ENCODE results near the gene FMN1. TPM values are rescaled to one million over a fixed set of nuclear protein-coding genes. Genes with fewer than 3 reads are reported as not detected.

The FMN1 gene
- total RNA-seq, 3 donors from 2014 or later = 0.14 to 0.66 (median 0.48) TPM

GRCh38 chr15:33188159-33188558, 6.4 kb downstream of the FMN1 start:
- Mint-ChIP-seq H3K36me3 (ENCODE audit: insufficient read depth) (no peaks in the 10 kb centered on the region), H3K9me3 (no peaks in the 10 kb centered on the region), H3K4me3 (no peak overlapping the region), H3K4me1 (ENCODE audit: low read depth) (peaks cover 7% of the 10 kb centered on the region), H3K27me3 (ENCODE audit: low read depth) (peaks cover 7% of the 10 kb centered on the region)
- ATAC-seq = no peak
- no peak for DNase-seq

- H3K27me3 Mint-ChIP-seq (ENCODE audit: low read depth) = no peaks in the 10 kb centered on the region
- no peaks in the 10 kb centered on the region for H3K36me3 Mint-ChIP-seq (ENCODE audit: insufficient read depth)
- no peaks in the 10 kb centered on the region for H3K4me1 Mint-ChIP-seq (ENCODE audit: low read depth)
- no peak for DNase-seq
- H3K4me3 Mint-ChIP-seq = no peak overlapping the region
- H3K9me3 Mint-ChIP-seq = no peaks in the 10 kb centered on the region
- ATAC-seq = no peak
Observed at GRCh38 chr15:33183334-33183733, 11.2 kb downstream of the FMN1 start.

GRCh38 chr15:33182926-33183325, 11.6 kb downstream of the FMN1 start:
- H3K4me3 Mint-ChIP-seq = no peak overlapping the region
- H3K36me3 Mint-ChIP-seq (ENCODE audit: insufficient read depth) = no peaks in the 10 kb centered on the region
- H3K9me3 Mint-ChIP-seq = no peaks in the 10 kb centered on the region
- ATAC-seq (no peak), DNase-seq (no peak)
- H3K4me1 Mint-ChIP-seq (ENCODE audit: low read depth) = no peaks in the 10 kb centered on the region
- H3K27me3 Mint-ChIP-seq (ENCODE audit: low read depth) = no peaks in the 10 kb centered on the region

GRCh38 chr15:33182278-33182905, 12.1 kb downstream of the FMN1 start:
- Mint-ChIP-seq H3K4me3 (no peak overlapping the region), H3K9me3 (no peaks in the 10 kb centered on the region), H3K27me3 (ENCODE audit: low read depth) (no peaks in the 10 kb centered on the region), H3K4me1 (ENCODE audit: low read depth) (no peaks in the 10 kb centered on the region), H3K36me3 (ENCODE audit: insufficient read depth) (no peaks in the 10 kb centered on the region)
- ATAC-seq (no peak), DNase-seq (no peak)

- H3K4me3 Mint-ChIP-seq = no peak overlapping the region
- no peaks in the 10 kb centered on the region for H3K4me1 Mint-ChIP-seq (ENCODE audit: low read depth)
- no peaks in the 10 kb centered on the region for H3K36me3 Mint-ChIP-seq (ENCODE audit: insufficient read depth)
Observed at GRCh38 chr15:33179874-33180273, 14.6 kb downstream of the FMN1 start.

GRCh38 chr15:33171202-33171601, 23.3 kb downstream of the FMN1 start:
- ATAC-seq = no peak
- Mint-ChIP-seq H3K4me1 (ENCODE audit: low read depth) (no peaks in the 10 kb centered on the region), H3K9me3 (no peaks in the 10 kb centered on the region), H3K27me3 (ENCODE audit: low read depth) (peaks cover 8% of the 10 kb centered on the region), H3K36me3 (ENCODE audit: insufficient read depth) (no peaks in the 10 kb centered on the region), H3K4me3 (no peak overlapping the region)
- no peak for DNase-seq

More at GRCh38 chr15:33179874-33180273, 14.6 kb downstream of the FMN1 start:
- ATAC-seq = no peak
- DNase-seq = no peak
- H3K9me3 Mint-ChIP-seq = no peaks in the 10 kb centered on the region
- H3K27me3 Mint-ChIP-seq (ENCODE audit: low read depth) = peaks cover 2% of the 10 kb centered on the region

GRCh38 chr15:33169625-33170024, 24.9 kb downstream of the FMN1 start:
- ATAC-seq (no peak), DNase-seq (no peak)
- no peaks in the 10 kb centered on the region for H3K9me3 Mint-ChIP-seq
- H3K4me3 Mint-ChIP-seq = no peak overlapping the region
- H3K4me1 Mint-ChIP-seq (ENCODE audit: low read depth) = no peaks in the 10 kb centered on the region
- no peaks in the 10 kb centered on the region for H3K36me3 Mint-ChIP-seq (ENCODE audit: insufficient read depth)
- H3K27me3 Mint-ChIP-seq (ENCODE audit: low read depth) = peaks cover 8% of the 10 kb centered on the region

- H3K36me3 Mint-ChIP-seq (ENCODE audit: insufficient read depth) = no peaks in the 10 kb centered on the region
- peaks cover 12% of the 10 kb centered on the region for H3K27me3 Mint-ChIP-seq (ENCODE audit: low read depth)
- no peaks in the 10 kb centered on the region for H3K4me1 Mint-ChIP-seq (ENCODE audit: low read depth)
- H3K9me3 Mint-ChIP-seq = no peaks in the 10 kb centered on the region
- ATAC-seq (no peak), DNase-seq (no peak)
- H3K4me3 Mint-ChIP-seq = no peak overlapping the region
Observed at GRCh38 chr15:33168444-33168843, 26.1 kb downstream of the FMN1 start.

GRCh38 chr15:33163816-33164215, 30.7 kb downstream of the FMN1 start:
- Mint-ChIP-seq H3K36me3 (ENCODE audit: insufficient read depth) (no peaks in the 10 kb centered on the region), H3K4me3 (no peak overlapping the region), H3K4me1 (ENCODE audit: low read depth) (peaks cover 8% of the 10 kb centered on the region), H3K9me3 (no peaks in the 10 kb centered on the region), H3K27me3 (ENCODE audit: low read depth) (peaks cover 14% of the 10 kb centered on the region)
- DNase-seq (no peak), ATAC-seq (no peak)

GRCh38 chr15:33161209-33161608, 33.3 kb downstream of the FMN1 start:
- DNase-seq = no peak
- Mint-ChIP-seq H3K27me3 (ENCODE audit: low read depth) (peaks cover 8% of the 10 kb centered on the region), H3K9me3 (no peaks in the 10 kb centered on the region), H3K4me3 (no peak overlapping the region), H3K4me1 (ENCODE audit: low read depth) (peaks cover 8% of the 10 kb centered on the region), H3K36me3 (ENCODE audit: insufficient read depth) (no peaks in the 10 kb centered on the region)
- ATAC-seq = no peak

- no peak for ATAC-seq
- no peak overlapping the region for H3K4me3 Mint-ChIP-seq
- peaks cover 8% of the 10 kb centered on the region for H3K4me1 Mint-ChIP-seq (ENCODE audit: low read depth)
- peaks cover 8% of the 10 kb centered on the region for H3K27me3 Mint-ChIP-seq (ENCODE audit: low read depth)
- no peak for DNase-seq
- no peaks in the 10 kb centered on the region for H3K36me3 Mint-ChIP-seq (ENCODE audit: insufficient read depth)
- no peaks in the 10 kb centered on the region for H3K9me3 Mint-ChIP-seq
Observed at GRCh38 chr15:33160581-33161165, 33.8 kb downstream of the FMN1 start.

GRCh38 chr15:33159726-33160453, 34.6 kb downstream of the FMN1 start:
- Mint-ChIP-seq H3K27me3 (ENCODE audit: low read depth) (peaks cover 8% of the 10 kb centered on the region), H3K4me1 (ENCODE audit: low read depth) (peaks cover 8% of the 10 kb centered on the region), H3K4me3 (no peak overlapping the region), H3K9me3 (no peaks in the 10 kb centered on the region), H3K36me3 (ENCODE audit: insufficient read depth) (no peaks in the 10 kb centered on the region)
- no peak for DNase-seq
- no peak for ATAC-seq

- peaks cover 8% of the 10 kb centered on the region for H3K4me1 Mint-ChIP-seq (ENCODE audit: low read depth)
- no peak for DNase-seq
- no peak for ATAC-seq
- H3K4me3 Mint-ChIP-seq = no peak overlapping the region
- no peaks in the 10 kb centered on the region for H3K9me3 Mint-ChIP-seq
- no peaks in the 10 kb centered on the region for H3K36me3 Mint-ChIP-seq (ENCODE audit: insufficient read depth)
- peaks cover 4% of the 10 kb centered on the region for H3K27me3 Mint-ChIP-seq (ENCODE audit: low read depth)
Observed at GRCh38 chr15:33158366-33158765, 36.1 kb downstream of the FMN1 start.

GRCh38 chr15:33157371-33158037, 37.0 kb downstream of the FMN1 start:
- DNase-seq (no peak), ATAC-seq (no peak)
- no peaks in the 10 kb centered on the region for H3K36me3 Mint-ChIP-seq (ENCODE audit: insufficient read depth)
- peaks cover 9% of the 10 kb centered on the region for H3K4me1 Mint-ChIP-seq (ENCODE audit: low read depth)
- H3K9me3 Mint-ChIP-seq = no peaks in the 10 kb centered on the region
- H3K27me3 Mint-ChIP-seq (ENCODE audit: low read depth) = peaks cover 3% of the 10 kb centered on the region
- no peak overlapping the region for H3K4me3 Mint-ChIP-seq
